ENCODE measurements around the gene ZNF521. TPM values are rescaled to one million over a fixed set of nuclear protein-coding genes. Genes with fewer than 3 reads are reported as not detected.

The ZNF521 gene
- total RNA-seq, 1 donor from 2014 or later, result 66.4 TPM

DNA sequence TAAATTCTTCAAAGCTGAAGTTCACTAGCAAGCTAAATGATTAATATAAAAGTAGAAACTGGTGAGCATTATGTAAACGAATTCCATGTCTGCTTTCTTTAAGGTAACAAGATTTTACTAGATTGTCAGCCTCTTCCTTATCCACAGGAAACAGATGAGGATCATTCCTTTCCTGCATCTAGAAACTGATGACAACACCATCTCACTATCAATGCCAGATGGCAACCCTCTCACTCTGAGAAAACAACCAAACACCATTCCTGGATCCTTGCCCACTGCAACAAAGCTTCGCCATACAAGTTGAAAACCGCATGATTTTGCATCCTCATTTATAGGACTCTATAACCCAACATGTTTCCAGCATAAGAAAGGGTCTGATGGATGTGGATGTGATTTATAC, 122.9 kb downstream of the ZNF521 start:
- peak; percentile 99 to 100 for DNase-seq (ENCODE audit: low read depth in 2 of 2)

DNA sequence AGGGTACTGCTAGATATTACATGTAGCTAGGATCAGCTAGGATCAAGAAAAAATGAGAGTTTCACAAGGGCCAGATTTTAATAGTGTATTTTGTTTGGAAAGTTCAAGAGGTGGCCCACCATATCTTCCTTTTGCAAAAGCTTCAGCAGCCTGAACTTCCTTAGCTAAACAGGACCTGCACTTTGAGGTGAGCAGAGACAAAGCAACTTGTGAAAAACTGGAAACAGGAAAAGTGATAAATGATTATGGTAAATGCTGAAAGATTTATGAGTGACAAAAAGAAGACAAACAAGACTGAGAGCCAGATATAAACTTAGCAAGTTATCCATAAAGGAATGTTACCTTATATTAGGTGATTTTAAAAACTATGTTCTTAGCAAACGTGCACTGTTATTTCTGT, 123.6 kb downstream of the ZNF521 start:
- DNase-seq (ENCODE audit: low read depth in 2 of 2), result peak; percentile 98 to 99

DNA sequence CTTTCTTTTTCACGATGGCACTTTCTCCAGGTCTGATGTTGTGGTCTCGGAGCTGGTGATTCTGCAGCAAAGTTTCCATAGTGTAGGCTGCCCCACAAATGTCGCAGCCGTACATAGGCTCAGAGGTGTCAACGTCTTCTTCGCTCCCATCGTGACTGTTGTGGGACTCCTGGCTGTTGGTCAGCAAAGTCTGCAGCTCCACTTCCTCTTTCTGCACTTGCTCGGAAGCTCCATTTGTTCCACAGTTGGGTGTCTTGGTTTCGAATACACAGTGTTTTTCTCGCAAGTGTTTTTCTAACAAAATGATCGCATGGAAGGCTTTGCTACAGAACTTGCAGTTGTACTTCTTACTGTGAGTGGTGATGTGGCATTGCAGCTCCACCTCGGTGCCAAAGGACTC, 126.8 kb downstream of the ZNF521 start:
- no peak for DNase-seq (ENCODE audit: low read depth in 2 of 2)

DNA sequence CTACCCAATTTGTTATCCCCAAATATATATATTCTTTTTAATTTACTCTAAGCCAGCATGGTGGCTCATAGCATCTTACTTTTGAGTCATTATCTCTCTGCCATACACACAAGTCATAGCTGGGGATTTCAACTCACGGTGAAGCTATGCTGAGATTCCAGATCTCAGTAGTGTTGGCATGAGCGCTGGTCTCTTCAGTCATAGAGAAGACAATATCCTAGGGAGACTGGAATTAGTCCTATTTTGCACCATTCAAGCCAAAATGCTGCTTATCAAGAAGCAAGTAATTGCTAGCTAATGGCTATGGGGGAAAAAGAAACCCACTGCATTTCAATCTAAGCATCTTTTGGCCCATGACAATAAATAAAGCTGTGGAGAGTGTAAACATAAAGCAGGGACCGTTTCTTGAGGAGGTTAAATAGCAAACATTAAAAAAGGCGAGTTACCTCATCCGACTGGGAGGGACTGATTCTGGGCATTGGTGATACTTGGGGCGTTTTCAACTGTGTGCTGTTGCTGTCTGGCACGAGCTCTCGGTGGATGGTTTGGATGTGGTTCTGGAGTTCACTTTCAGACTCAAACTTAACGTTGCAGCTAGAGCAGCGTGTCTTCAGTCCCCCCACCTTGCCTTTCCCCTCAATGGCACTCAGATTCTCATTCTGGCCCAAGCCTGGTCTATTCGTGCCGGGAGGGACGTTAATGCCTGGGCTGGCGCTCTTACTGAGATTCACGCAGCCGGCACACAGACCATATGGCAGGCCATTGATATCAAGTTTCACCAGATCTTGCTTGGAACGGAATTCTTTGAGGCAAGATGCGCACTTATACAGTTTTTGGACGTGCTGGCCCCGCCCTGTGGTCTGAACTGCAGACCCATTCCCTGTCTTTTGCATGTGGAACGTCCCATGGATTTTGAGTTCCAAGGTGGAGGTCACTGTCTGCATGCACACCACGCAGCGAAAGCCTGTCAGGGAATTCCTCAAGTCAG, 127.8 kb downstream of the ZNF521 start:
- no peak for DNase-seq (ENCODE audit: low read depth in 2 of 2)

DNA sequence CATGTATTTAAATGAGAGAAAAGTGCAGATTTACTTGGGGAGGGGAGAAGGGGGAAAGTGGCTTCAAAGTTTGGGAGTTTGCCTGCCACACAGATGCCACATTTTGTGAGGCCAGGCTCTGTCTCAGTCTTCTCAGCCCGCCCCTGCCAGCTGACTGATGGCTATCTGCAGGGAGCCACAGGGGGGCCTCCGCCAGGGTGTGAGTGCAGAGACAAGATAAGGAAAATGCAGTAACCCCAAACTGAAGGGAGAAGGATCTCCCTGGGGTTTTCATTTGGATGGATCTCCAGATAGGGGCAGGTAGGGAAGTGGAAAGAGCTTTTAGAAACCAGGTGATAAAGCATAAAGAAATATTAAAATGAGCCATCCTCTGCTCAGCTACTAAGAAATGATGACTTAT, 128.8 kb downstream of the ZNF521 start:
- DNase-seq (ENCODE audit: low read depth in 2 of 2), result no peak

DNA sequence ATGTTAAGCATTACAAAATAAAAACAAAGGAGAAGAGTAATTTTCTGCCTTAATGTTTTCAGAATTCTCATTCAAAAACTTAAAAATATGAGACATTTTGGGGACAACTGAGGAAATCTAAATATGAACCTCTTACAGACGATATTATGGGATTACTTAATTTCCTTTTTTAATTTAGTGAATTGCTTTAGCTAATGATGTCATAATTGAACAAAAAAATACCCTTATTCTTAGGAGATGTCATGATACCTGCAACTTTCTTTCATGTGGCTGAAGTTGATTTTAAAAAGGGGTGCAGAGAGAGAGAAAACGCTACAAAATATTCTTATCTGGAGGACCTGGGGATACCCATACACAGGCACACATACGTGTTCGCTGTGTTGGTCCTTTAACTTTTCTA, 129.3 kb downstream of the ZNF521 start:
- DNase-seq (ENCODE audit: low read depth in 2 of 2), result no peak

DNA sequence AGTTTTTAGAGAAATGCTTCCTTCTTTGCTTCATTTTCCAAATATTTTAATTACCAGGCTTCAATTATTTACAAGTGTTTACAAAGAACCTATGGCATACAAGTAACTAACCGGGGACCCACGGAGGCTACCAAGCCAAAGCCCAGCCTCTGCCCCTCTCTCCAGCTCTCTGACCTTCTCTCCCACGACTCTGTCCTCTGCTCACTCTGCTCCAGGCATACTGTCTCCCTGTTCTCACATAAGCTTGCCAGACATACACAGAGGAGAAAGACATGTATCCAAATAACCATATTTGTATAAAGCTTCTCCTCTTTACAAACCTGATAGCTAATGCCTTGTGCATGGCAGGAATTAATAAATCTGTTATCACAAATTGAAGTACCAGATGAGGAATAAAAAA, 141.3 kb downstream of the ZNF521 start:
- no peak for DNase-seq (ENCODE audit: low read depth in 2 of 2)

DNA sequence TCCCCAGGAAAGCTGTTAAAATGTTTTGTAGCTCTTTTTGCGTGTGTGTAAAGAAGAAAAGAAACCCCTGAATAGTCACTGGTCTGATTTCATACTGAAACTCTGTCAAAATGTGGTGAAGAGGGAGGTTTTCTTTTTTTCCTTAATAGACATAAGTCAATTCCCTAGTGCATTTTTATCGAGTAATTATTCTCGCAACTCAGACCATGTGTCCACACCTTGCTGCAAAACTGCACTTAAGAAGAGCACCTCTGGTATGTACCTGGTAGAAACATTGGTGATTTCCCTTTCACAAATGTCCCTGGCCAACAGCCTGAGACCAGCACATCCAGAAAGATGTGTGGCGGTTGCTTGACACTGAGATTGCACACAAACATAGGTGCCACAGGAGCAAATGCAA, 159.9 kb downstream of the ZNF521 start:
- no peak for DNase-seq (ENCODE audit: low read depth in 2 of 2)

DNA sequence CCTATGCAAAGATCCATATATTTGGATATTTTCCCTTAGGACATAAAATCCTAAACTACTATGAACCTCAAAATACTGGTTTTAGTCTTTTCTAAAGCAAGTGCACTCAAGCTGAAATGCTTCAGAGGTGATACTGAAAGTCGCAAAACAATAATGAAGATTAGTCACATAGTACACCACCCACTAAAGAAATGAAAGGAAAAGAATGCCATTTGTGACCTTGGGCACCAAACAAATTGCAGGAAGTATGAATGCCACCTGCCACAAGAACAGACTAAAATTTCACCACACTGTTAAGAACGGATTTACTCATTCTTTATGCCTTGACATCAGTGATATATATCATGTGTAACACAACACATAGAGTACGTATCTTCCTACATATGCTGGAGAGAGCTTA, 161.5 kb downstream of the ZNF521 start:
- DNase-seq (ENCODE audit: low read depth in 2 of 2), result peak in 1 of 2 donors; percentile 48

DNA sequence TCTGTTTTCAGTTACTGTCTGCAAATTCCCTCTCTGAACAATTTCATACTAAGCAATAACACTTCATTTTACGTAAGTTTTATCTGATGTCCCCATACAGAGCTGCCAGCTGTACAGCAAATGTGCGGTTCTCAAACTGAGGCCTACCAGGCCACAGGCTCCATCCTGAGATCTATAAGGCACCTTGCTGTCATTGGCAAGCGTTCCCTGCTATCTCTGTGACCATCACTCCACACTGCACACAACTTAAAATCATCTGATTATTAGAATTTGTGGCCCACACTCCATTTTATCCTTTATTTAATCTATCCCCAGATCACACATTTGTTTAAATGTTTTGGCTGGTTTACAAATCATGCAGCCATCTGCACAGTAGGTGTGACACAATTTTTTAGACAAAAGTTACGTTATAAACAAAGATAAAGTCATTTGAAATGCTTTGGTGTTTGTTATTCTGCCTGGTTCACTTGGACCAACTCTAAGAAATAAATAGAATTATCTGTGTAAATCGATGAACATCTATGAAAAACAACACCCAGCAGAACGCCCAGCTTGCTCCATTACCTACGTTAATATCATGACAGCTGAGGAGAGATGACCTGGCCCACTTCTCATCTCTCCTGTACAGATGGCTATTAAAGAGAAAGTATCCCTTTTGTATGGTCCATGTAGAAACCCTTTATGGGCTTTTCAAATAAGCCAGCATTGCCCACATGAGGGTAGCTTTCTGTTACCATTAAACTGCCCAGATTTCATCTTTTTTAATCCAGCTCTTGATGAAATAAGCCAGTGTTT, 162.4 kb downstream of the ZNF521 start:
- DNase-seq (ENCODE audit: low read depth in 2 of 2), result no peak

DNA sequence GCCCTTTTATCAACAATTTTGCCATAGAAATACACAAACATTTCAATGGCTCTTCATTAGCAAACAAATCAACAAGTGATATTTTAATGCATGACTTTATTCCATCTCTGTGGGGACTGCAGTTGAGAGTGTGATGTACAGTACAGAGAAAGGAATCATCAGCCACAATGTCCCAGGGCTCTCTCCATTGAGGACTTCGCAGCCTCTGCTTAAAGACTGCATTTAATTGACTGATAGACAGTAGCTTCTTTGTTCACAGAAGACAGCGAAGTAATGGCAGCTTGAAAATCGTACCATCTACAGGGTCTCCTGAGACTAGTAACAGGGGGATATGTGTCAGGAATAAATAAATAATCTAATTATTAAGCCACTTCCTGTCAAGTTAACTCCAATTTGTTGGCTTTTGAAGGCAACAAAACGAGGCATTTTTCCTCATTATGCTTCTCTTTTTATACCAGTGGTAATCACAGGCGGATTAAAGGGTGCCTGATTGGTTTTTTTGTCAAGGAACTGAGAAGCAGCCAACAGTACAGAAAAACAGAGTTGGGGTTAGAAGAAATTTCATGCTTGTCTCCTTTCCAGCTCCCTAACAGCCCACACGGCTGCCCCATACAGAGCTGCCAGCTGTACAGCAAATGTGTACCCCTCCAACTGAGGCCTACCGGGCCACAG, 164.3 kb downstream of the ZNF521 start:
- no peak for DNase-seq (ENCODE audit: low read depth in 2 of 2)

DNA sequence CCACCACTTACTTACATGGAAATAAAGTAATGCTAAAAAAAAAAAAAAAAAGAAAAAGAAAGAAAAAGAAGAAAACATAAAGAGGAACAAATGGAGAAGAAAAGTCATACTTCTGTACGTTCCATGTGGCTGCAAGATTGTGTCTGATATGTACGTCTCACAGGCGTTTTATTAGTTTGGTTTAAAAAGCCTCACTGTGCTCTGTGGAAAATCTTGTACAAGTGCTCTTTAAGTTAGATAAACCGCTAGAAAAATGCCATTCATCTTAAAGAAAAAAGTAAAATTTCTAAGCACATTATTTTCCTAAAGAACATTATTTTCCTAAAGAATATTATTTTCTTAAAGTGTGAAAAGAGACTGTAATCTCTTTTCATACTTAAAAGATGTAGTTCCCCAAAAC, 165.1 kb downstream of the ZNF521 start:
- no peak for DNase-seq (ENCODE audit: low read depth in 2 of 2)

DNA sequence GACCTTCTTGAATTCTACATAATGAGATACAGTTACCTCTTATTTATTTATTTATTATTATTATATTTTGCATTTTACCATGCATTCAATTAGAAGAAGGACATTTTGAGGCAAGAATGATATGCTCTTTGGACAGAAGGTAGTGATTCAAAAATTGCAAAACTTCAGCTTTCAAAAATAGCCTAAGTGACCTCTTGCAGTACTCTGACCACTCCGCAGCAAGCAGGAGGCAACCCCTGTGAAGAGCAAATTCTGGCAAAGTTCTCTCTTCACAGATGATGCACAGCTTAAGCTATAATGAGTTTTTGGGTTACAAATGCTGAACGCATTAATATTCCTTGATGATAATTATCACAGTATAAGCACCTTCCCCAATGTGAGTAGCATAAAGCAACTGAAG, 170.0 kb downstream of the ZNF521 start:
- no peak for DNase-seq (ENCODE audit: low read depth in 2 of 2)

DNA sequence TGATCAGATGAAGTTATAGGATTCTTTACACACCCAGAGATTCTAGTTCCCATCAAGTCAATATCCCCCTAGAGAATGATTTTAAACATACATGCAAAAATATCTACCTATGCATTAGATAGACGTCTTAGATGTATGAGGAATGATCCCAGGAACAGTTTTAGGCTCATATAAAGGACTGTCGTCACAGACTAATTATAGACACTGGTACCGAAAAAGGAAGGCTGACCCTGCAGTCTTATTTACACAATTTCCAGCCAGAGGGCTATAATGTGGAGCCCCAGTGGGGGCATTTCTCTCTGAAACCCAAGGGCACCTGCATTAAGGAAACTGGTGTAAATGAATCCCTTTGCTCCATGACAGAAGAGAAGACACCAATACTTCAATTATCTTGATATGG, 170.4 kb downstream of the ZNF521 start:
- DNase-seq (ENCODE audit: low read depth in 2 of 2), result no peak

DNA sequence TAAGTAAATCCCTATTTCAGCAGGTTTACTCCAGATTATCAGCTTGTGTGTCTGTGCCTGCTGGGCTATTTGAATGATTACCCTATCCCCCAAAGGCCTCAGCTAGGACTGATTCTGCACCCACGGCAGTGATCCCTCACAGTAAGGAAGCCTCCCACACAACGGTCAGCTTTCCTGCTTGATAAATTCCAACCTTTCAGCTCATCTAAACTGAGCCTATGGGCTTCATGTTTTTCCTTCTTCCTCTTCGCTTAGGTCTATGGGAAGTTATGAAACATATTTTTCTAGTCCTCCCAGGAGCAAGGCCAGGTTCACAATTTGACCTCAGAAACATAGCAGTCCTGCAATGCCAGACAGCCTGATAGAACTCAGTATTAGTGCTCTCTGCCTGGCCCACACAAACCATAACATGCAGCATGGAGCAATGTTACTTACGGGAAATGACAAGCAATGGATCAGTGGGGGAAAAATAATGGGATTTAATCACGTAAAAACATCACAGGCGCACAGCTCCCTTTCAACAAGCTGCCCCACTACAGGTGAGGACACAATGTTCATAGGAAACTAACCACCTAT, 170.9 kb downstream of the ZNF521 start:
- no peak for DNase-seq (ENCODE audit: low read depth in 2 of 2)

DNA sequence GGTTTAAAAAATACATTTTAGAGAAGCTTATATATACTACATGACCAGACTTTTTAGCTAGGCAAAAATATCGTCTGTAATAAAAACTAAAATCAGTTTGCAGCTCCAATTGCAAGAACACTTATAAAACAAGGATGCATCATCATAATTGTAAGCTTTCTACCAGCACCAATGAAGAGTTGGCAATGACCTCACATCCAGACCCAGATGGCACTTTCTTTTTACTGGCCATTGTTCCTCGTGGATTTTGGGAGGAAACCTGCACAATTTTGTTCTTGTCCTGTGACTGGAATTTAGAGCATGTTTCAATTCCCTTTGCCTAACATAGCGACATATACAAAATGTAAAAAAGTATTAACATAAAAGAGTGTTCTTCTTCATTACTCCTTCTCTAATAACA, 174.3 kb downstream of the ZNF521 start:
- DNase-seq (ENCODE audit: low read depth in 2 of 2), result no peak

DNA sequence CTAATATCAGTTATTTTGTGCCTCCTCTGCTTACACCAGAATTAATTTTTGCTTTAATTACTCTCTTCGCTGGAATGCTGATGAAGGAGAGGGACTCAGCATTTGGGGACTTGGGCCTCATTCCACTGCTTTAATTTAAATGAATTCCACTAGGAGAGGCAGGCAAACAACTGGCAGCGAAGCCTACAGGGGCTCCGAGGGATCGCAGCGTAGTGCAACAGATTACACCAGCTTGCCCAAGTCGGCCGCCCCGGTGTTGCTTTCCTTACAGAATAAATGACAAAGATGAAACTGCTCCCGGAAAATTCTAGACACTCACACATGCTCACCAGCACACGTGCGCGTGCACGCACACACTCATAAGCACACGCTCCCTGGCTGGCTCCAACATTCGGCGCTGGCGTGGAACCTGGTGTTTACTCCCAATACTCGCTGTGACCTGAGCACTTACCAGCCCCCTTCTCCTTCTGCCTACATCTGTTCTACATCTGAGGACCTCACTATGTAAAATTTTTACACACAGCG, 175.4 kb downstream of the ZNF521 start:
- DNase-seq (ENCODE audit: low read depth in 2 of 2), result no peak

DNA sequence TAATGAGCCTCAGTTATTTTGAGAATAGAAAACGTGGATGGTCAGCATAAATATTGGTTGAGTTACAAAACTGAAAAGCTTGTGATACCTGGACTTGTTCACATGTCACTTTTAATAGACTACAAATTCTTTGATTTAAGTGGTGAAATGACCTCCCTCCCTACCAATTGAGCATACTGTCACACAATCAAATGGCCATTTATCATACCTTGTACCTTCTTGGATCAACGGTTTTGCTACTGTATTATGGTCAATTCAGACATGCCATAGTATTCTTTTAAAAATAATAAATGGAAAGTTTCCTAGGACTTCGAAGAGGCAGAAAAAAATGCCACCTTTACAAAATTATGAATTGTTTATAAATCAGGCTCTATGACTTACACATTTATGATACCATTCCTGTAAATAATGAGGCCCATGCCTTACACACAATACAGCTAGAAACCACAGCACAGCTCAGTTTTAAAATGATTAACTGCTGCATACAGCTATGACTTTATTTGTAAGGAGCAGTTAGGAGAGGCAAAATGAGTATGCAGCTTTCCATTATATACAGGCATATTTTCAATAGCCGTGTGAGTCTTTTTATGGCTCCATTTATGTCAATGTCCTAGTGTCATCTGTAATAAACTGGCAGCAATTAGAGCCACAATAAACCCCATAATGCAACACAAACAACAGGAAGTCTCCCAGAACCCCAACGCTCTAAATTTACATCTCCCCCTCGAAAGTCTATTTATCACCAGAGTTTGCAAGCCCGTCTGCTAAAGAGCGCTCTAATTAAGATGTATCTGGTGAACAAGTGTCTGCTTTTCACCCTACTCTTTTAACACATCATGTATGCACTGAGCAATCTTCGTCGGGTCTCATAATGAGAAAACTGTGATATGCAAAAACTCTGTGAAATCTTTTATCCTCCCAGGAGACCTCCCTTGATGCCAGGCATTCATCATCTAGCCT, 176.1 kb downstream of the ZNF521 start:
- DNase-seq (ENCODE audit: low read depth in 2 of 2), result no peak

DNA sequence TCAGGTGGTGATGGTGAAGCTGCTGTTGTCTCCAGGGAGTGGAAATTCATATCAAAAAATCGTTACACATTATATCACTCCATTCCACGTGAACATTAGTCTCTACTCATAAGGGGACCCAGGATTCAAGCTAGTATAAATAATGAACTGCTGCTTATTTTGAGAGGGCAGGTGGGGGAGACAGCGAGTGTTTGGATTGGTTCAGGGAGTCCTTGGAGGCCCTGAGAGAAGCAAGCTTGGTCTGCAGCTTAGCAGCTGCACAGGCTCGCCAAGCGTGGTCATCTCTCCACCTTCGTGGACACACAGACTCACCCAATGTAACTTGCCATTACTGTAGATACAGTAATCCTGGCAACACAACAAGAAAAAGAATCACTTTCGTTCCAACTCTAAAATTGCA, 177.6 kb downstream of the ZNF521 start:
- DNase-seq (ENCODE audit: low read depth in 2 of 2), result no peak

DNA sequence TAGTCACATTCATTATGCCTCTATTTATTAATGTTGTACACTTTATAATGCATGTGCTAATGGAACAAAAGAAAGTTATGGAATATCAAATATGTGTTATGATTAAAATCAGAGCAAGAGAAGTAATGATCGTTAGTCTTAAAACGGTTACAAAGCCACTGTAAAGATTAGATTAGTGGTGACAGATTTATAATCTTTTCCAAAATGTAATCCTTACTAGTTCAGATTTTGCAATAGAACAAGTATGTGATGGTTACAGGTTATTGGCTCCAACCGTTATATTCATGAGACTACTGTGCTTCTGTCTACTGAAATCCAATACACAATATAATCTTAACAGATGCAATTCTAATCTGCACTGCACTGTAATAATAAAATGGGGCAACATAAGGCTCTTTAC, 180.6 kb downstream of the ZNF521 start:
- no peak for DNase-seq (ENCODE audit: low read depth in 2 of 2)

Measured in dermis microvascular lymphatic vessel endothelial cell (primary cell).